GM11168 (cell line): Measurements from ENCODE around the gene ARG1.

Source experiments
- in situ Hi-C: fragments of 300-500 bp; cut with MboI; formaldehyde crosslinking; loops from one replicate; pipeline ENCODE4 v1.12.0; 2022; ENCODE audit warnings: low sequenced_read_pairs; ENCODE audit not compliant: unreplicated experiment

Gene ARG1

GRCh38 chr6:131575834-131576478 lies 2.9 kb downstream of the ARG1 start:
- in situ Hi-C loops, result no loop called here

- in situ Hi-C loops, result no loop called here
Measured at GRCh38 chr6:131581523-131581922, 8.5 kb downstream of the ARG1 start.

- in situ Hi-C loops, result no loop called here
Measured at GRCh38 chr6:131586543-131586942, 13.5 kb downstream of the ARG1 start.

- in situ Hi-C loops, result no loop called here
Measured at GRCh38 chr6:131587909-131588308, 14.9 kb downstream of the ARG1 start.

GRCh38 chr6:131588643-131589042 lies 15.6 kb downstream of the ARG1 start:
- in situ Hi-C loops, result no loop called here

- in situ Hi-C loops, result no loop called here
Measured at GRCh38 chr6:131592935-131593334, 19.9 kb downstream of the ARG1 start.

- in situ Hi-C loops, result no loop called here
Measured at GRCh38 chr6:131594074-131594473, 21.0 kb downstream of the ARG1 start.

- in situ Hi-C loops, result no loop called here
Measured at GRCh38 chr6:131597446-131597845, 24.4 kb downstream of the ARG1 start.

GRCh38 chr6:131600716-131601115 lies 27.7 kb downstream of the ARG1 start:
- in situ Hi-C loops, result no loop called here

- in situ Hi-C loops, result no loop called here
Measured at GRCh38 chr6:131602781-131603312, 29.8 kb downstream of the ARG1 start.

GRCh38 chr6:131613296-131613925 lies 40.4 kb downstream of the ARG1 start:
- in situ Hi-C loops, result no loop called here

GRCh38 chr6:131615275-131615674 lies 42.2 kb downstream of the ARG1 start:
- in situ Hi-C loops, result no loop called here

- in situ Hi-C loops, result no loop called here
Measured at GRCh38 chr6:131627724-131628682, 55.0 kb downstream of the ARG1 start, which contains the start of gene MED23. TSS of gene MED23 (minus strand) at chr6:131628242. CDS start at chr6:131628049, 193 bp downstream.

GRCh38 chr6:131628726-131629125 lies 55.7 kb downstream of the ARG1 start:
- in situ Hi-C loops, result no loop called here

GRCh38 chr6:131629651-131630050 lies 56.6 kb downstream of the ARG1 start:
- in situ Hi-C loops, result no loop called here

GRCh38 chr6:131631625-131632289 lies 58.7 kb downstream of the ARG1 start:
- in situ Hi-C loops, result no loop called here
